Right lobe of liver (tissue), 4 donors: Measurements from ENCODE around the gene LRMDA.

ENCODE experiments used
- CTCF ChIP-seq, 4 donors: fragments of 200-600 bp in 3 of 4; fragments of 450-650 bp in 1 of 4; IDR thresholded peaks; one replicate each; pipeline versions ENCODE4 v1.5.1 to v1.8.0; 2016 to 2022; ENCODE audit warnings: antibody characterized with exemption in 4 of 4, mild to moderate bottlenecking in 2 of 4
- POLR2A ChIP-seq: fragments of 450-650 bp; IDR thresholded peaks from one replicate; pipeline ENCODE4 v1.6.1; 2017; ENCODE audit warnings: antibody characterized with exemption, mild to moderate bottlenecking
- donor health status: DM: no; HTN: no; CAD: no.
- donor health status: DM: no; HTN: no; CAD: no.
- donor health status: DM: no; HTN: yes; CAD: no.

- no peak for TF ChIP-seq CTCF (IDR thresholded peaks at IDR 0.05)
- TF ChIP-seq POLR2A, result no peak
Measured at GRCh38 chr10:75430000-75430763, 1.2 kb upstream of the LRMDA start.
